ENCODE results near the gene SULT1A2. TPM values are rescaled to one million over a fixed set of nuclear protein-coding genes. Genes with fewer than 3 reads are reported as not detected.

Gene SULT1A2
- total and polyA plus RNA-seq, 2 of the 4 experiments (the other 2 are of a cell fraction): 0.09 TPM; not detected in 1

DNA sequence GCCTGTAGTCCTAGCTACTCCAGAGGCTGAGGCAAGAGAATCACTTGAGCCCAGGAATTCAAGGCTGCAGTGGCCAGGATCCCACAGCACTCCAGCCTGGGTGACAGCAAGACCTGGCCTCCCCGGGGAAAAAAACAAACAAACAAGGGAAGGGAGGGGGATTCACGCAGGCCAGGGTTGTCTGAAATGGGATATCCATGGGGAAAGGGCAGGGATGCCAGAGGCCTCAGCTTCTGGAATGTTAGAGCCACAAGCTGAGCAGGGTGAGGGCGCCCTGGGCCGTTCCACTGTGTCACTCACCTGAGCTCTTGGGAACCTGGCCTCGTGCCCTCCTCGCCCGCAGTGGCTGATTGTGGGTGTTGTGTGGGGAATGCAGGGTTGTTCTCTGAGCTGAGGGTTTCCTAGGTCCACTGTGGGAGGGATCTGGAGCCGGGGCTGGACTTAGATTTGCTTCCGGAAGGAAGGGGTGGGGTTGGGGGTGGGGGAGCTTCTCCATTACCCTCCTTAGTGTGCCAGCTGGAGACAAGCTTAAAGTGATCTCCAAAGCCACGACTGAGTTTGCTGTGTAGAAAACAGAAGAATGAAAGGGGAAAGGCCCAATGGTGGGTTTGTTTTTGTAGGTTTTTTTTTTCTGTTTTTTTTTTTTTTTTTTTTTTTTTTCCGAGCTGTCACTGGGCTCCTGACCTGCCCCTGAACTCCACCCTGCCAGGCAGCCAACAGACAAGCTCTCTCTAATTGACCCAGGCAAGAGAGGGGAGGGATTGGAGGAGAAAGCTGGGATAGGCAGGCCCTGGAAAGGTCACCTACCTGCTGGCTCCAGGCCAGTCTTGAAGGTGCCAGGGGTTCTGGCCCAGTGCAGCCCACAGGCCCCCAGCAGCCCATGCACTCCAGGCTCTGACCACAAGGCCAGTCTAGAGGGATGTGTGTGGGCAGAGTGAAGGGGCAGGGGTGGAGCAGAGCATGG, 13.1 kb upstream of the SULT1A2 start, which contains the start of gene SULT1A1:
Gene SULT1A1 (minus strand): TSS at position 414 of the 964 bp plus-strand sequence. CDS start 1,189 bp downstream, outside the sequence.
- H4K8ac ChIP-seq (ENCODE audit: low read depth in 2 of 2, low read length in 2 of 2): no peak within 1 kb of the TSS
- ATAC-seq (ENCODE audit: low read depth) (peak; percentile 30; the same call in 1 of the 2 replicates), DNase-seq (no peak)
- H4K20me1 ChIP-seq (ENCODE audit: insufficient read depth, low read length): no peaks in the 10 kb centered on the region
- no peak within 1 kb of the TSS for H2BK5ac ChIP-seq (ENCODE audit: low read depth, low read length, poor library complexity, severe bottlenecking)
- no peak within 1 kb of the TSS for H3K14ac ChIP-seq (replicated peaks; ENCODE audit: low read depth, low read length)
- H3K56ac ChIP-seq (ENCODE audit: extremely low read depth, insufficient read depth, low read length): no peak within 1 kb of the TSS
- dilution Hi-C loops (cut with HindIII; ENCODE audit: low sequenced_read_pairs, unreplicated experiment): no loop called here
- no peaks in the 10 kb centered on the region for H3K79me1 ChIP-seq (ENCODE audit: low read depth in 1 of 2, low read length in 2 of 2)
- no peak within 1 kb of the TSS for H3K9ac ChIP-seq (ENCODE audit: low read depth, low read length)
- ChIA-PET POLR2A (ENCODE audit: unreplicated experiment) (no interaction called here), CTCF (no interaction called here)
- H2AK9ac ChIP-seq (replicated peaks; ENCODE audit: low read depth, low read length, poor library complexity): no peak within 1 kb of the TSS
- H2BK20ac ChIP-seq (ENCODE audit: low read depth, low read length): no peak within 1 kb of the TSS
- no peak within 1 kb of the TSS for H2AFZ ChIP-seq (replicated peaks; ENCODE audit: low read length, poor library complexity)
- no peaks in the 10 kb centered on the region for H3K36me3 ChIP-seq (ENCODE audit: control insufficient read depth, insufficient read depth, low read length)
- WGBS, 2 experiments (ENCODE audit: extremely low coverage in 2 of 2, insufficient read length in 1 of 2): 47% methylated on average over 3 of the region's 11 CpGs; no CpG with 5 or more reads in 1 of the 2 experiments
- H3K9me1 ChIP-seq (ENCODE audit: insufficient read depth, low read length): no peaks in the 10 kb centered on the region
- no peak within 1 kb of the TSS; the same call in 1 of the 2 replicates for H4K5ac ChIP-seq (ENCODE audit: low read depth, low read length)
- BruUV-seq (replicated peaks): no TSS peak
- H3K4me1 ChIP-seq (ENCODE audit: control insufficient read depth, insufficient read depth, low read length): no peaks in the 10 kb centered on the region; the same call in 1 of the 2 replicates
- no peak within 1 kb of the TSS for H2BK15ac ChIP-seq (ENCODE audit: low read depth, low read length)
- TF ChIP-seq FOS (IDR thresholded peaks at IDR 0.05; ENCODE audit: low read depth, low read length) (no peak), MXI1 (IDR thresholded peaks at IDR 0.05; ENCODE audit: borderline replicate concordance, low read depth, low read length) (no peak), SMC3 (IDR thresholded peaks at IDR 0.05; ENCODE audit: low read depth, low read length) (no peak), RCOR1 (IDR thresholded peaks at IDR 0.05; ENCODE audit: insufficient replicate concordance, low read length) (no peak), RAD21 (IDR thresholded peaks at IDR 0.05; ENCODE audit: low read length) (no peak), CHD1 (IDR thresholded peaks at IDR 0.05; ENCODE audit: low read depth, low read length) (no peak), CEBPB (IDR thresholded peaks at IDR 0.05; ENCODE audit: low read depth, low read length) (no peak), CTCF (conservative IDR thresholded peaks at IDR 0.05; ENCODE audit: low read depth, low read length) (no peak), RFX5 (IDR thresholded peaks at IDR 0.05; ENCODE audit: low read depth, low read length) (no peak), USF2 (IDR thresholded peaks at IDR 0.05; ENCODE audit: low read depth, low read length) (no peak)
- TF ChIP-seq, protein P1, sequence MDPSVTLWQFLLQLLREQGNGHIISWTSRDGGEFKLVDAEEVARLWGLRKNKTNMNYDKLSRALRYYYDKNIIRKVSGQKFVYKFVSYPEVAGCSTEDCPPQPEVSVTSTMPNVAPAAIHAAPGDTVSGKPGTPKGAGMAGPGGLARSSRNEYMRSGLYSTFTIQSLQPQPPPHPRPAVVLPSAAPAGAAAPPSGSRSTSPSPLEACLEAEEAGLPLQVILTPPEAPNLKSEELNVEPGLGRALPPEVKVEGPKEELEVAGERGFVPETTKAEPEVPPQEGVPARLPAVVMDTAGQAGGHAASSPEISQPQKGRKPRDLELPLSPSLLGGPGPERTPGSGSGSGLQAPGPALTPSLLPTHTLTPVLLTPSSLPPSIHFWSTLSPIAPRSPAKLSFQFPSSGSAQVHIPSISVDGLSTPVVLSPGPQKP (IDR thresholded peaks at IDR 0.05; ENCODE audit: borderline replicate concordance, low read depth, low read length): no peak
- no peak within 1 kb of the TSS for H2AK5ac ChIP-seq (ENCODE audit: low read depth, low read length)
- in situ Hi-C loops (cut with MboI; ENCODE audit: low sequenced_read_pairs): loop anchor here (10.0 kb wide), 2 partner anchors 315 to 335 kb away; partner anchors contain the start of gene SBK1
- no peaks in the 10 kb centered on the region for H3K9me3 ChIP-seq (ENCODE audit: control insufficient read depth, insufficient read depth, low read length)
- H4K91ac ChIP-seq (ENCODE audit: insufficient read depth, low read depth, low read length): no peak within 1 kb of the TSS
- no peak within 1 kb of the TSS for H3K18ac ChIP-seq (ENCODE audit: low read depth, low read length)
- H3K4ac ChIP-seq (ENCODE audit: low read depth, low read length): no peak within 1 kb of the TSS
- no peak within 1 kb of the TSS for H3K23ac ChIP-seq (ENCODE audit: low read depth, low read length)
- no peak within 1 kb of the TSS for H3K4me3 ChIP-seq (ENCODE audit: insufficient read depth, low read depth, low read length)
- no peak within 1 kb of the TSS for H2BK120ac ChIP-seq (ENCODE audit: low read depth, low read length)
- H3K27ac ChIP-seq (ENCODE audit: insufficient read depth, low read length): no peak within 1 kb of the TSS
- intact Hi-C loops (cut with micrococcal nuclease): no loop called here
- H3K27me3 ChIP-seq (ENCODE audit: control insufficient read depth, insufficient read depth, low read length): peaks cover 28% of the 10 kb centered on the region
- H3K4me2 ChIP-seq (ENCODE audit: low read depth, low read length): no peak within 1 kb of the TSS; the same call in 1 of the 2 replicates

All from IMR-90 (cell line).